ENCODE data around the gene ATP11A. TPM values are rescaled to one million over a fixed set of nuclear protein-coding genes. Genes with fewer than 3 reads are reported as not detected.

Gene ATP11A
- total and polyA plus RNA-seq, 2 experiments from 2014 or later = 4.9 to 5.0 TPM

DNA sequence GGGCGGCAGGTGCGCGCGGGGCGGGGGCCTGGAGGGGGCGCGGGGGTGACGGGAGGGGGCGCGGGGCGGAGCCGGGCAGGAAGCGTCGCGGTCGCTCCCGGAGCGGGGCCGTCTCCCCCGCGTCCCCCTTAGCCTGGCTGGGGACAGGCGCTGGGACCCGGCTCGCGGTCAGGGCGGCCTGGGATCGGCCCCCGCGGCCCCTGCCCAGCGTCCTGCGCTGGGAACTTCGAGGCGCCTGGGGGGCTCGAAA lies 204.5 kb downstream of the ATP11A start:
- H3K79me2 ChIP-seq (ENCODE audit: insufficient read depth) = no peaks in the 10 kb centered on the region
- no peaks in the 10 kb centered on the region for H3K4me1 ChIP-seq (ENCODE audit: insufficient read depth)
- no peak overlapping the region for H3K4me3 ChIP-seq
- H3K36me3 ChIP-seq (ENCODE audit: low read depth) = no peaks in the 10 kb centered on the region
- TF ChIP-seq EZH2phosphoT487 (IDR thresholded peaks at IDR 0.05; ENCODE audit: insufficient read depth, low read depth) = no peak
- TF ChIP-seq EZH2 (IDR thresholded peaks at IDR 0.05; ENCODE audit: insufficient read depth, poor library complexity, severe bottlenecking) = no peak
- H2AFZ ChIP-seq = no peak overlapping the region
- in situ Hi-C loops (cut with MboI) = no loop called here
- H3K9me3 ChIP-seq (ENCODE audit: low read depth) = no peaks in the 10 kb centered on the region
- H3K27me3 ChIP-seq (replicated peaks; ENCODE audit: insufficient read depth) = peaks cover 49% of the 10 kb centered on the region
- 0% methylated on average over 2 to 9 of the region's 34 CpGs for WGBS, 2 experiments (ENCODE audit: low coverage in 1 of 2, low lambda C conversion rate in 2 of 2, missing lambda C conversion rate in 2 of 2)
- H3K9ac ChIP-seq = no peak overlapping the region
- H3K27ac ChIP-seq = no peak overlapping the region
- no peaks in the 10 kb centered on the region for H3F3A ChIP-seq (ENCODE audit: insufficient read depth)
- no peak for DNase-seq
- no peak overlapping the region for H3K4me2 ChIP-seq (ENCODE audit: unreplicated experiment)
- no peaks in the 10 kb centered on the region for H3K9me2 ChIP-seq (ENCODE audit: insufficient read depth)
- no peaks in the 10 kb centered on the region for H4K20me1 ChIP-seq (ENCODE audit: insufficient read depth)

DNA sequence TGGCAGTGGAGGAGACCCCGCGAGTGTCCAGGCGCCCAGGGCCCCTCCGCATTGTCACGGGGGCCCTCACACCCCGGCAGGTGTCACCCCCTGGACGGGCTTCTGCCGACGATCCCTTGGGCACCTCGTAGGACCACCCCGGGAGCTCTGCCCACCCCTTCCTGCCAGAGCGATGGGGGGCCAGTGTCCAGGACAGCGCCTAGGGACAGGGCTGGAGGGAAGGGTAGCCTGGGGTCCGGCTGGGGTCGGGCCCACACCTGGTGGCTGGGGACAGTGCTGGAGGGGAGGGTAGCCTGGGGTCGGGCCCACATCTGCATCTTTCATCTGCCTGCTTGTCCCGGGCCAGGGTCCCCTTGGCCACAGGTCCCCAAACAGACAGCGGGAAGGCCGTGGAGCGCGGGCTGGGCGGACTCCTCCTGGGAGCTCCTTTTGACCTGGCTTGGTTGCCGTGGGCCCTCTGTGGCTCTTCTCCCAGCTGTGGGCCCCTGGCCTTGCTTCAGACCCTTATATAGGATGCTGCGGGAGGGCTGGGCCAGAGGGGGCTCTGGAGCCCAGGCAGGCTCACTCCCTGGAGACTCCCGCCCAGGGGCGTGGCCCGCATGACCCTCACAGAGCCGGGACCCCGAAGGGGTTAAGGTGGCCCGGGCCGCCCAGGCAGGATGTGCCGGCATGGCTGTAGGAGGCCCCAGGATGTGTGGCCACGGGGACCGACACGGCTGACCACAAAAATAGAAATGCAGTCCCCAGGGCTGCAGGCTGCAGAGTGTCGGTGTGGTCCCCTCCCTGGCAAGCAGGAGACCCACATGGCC lies 205.0 kb downstream of the ATP11A start:
- Histone ChIP-seq H4K20me1 (ENCODE audit: insufficient read depth) (no peaks in the 10 kb centered on the region), H2AFZ (no peak overlapping the region), H3K27ac (no peak overlapping the region), H3K9me3 (ENCODE audit: low read depth) (no peaks in the 10 kb centered on the region), H3K79me2 (ENCODE audit: insufficient read depth) (no peaks in the 10 kb centered on the region), H3K36me3 (ENCODE audit: low read depth) (no peaks in the 10 kb centered on the region), H3K27me3 (replicated peaks; ENCODE audit: insufficient read depth) (peaks cover 52% of the 10 kb centered on the region), H3K9ac (no peak overlapping the region), H3K9me2 (ENCODE audit: insufficient read depth) (no peaks in the 10 kb centered on the region), H3K4me1 (ENCODE audit: insufficient read depth) (no peaks in the 10 kb centered on the region), H3K4me2 (ENCODE audit: unreplicated experiment) (no peak overlapping the region), H3K4me3 (no peak overlapping the region), H3F3A (ENCODE audit: insufficient read depth) (no peaks in the 10 kb centered on the region)
- no peak for DNase-seq
- TF ChIP-seq EZH2phosphoT487 (IDR thresholded peaks at IDR 0.05; ENCODE audit: insufficient read depth, low read depth) = no peak
- TF ChIP-seq EZH2 (IDR thresholded peaks at IDR 0.05; ENCODE audit: insufficient read depth, poor library complexity, severe bottlenecking) = peak; percentile 82
- in situ Hi-C loops (cut with MboI) = no loop called here
- 17 to 18% methylated on average over 19 to 30 of the region's 36 CpGs for WGBS, 2 experiments (ENCODE audit: low coverage in 1 of 2, low lambda C conversion rate in 2 of 2, missing lambda C conversion rate in 2 of 2)

DNA sequence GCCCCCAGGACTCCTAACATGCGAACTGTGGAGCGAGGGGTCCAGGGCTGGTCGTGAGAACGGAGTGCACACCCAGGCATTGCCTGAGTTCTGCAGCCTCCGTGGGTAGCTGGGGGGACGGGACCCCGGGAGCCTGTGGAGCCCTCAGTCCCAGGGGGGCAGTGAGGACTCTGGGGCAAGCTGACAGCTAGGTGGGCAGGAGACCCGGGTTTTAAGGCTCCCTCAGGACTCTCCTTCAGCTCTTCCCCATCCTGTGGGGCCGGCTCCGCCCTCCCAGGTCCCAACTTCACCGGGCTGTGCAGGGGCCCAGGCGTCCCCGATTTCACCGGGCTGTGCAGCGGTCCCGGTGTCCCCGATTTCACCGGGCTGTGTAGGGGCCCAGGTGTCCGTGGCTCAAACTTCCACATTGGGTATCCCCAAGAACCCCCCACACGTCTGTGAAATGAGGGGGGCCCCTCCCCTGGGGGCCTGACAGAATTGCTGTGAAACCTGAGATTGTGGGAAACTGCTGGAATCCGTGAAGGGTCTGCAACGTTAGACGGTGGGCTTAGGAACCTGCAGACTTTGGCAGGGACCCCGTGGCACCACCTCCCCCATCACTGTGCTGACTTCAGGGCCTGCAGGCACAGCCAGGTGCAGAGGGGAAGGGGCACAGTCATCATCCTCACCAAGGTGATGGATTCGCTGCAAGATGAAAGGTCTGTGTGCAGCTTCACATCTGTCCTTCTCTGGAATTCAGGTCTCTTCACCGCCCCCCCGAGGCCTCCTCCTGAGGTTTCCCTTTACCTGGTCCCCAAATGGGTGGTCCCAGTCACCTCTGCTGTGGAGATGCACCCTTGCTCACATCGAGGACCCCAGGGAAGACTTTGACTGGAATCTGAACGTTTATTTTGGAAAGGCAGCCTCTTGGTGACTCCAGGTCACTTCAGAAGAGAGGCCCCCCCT lies 206.0 kb downstream of the ATP11A start:
- Histone ChIP-seq H3K9me2 (ENCODE audit: insufficient read depth) (no peaks in the 10 kb centered on the region), H3K27ac (no peak overlapping the region), H3K27me3 (replicated peaks; ENCODE audit: insufficient read depth) (peaks cover 56% of the 10 kb centered on the region), H3K4me1 (ENCODE audit: insufficient read depth) (no peaks in the 10 kb centered on the region), H3K4me2 (ENCODE audit: unreplicated experiment) (no peak overlapping the region), H3K9ac (no peak overlapping the region), H3F3A (ENCODE audit: insufficient read depth) (no peaks in the 10 kb centered on the region), H3K9me3 (ENCODE audit: low read depth) (no peaks in the 10 kb centered on the region), H4K20me1 (ENCODE audit: insufficient read depth) (no peaks in the 10 kb centered on the region), H3K4me3 (no peak overlapping the region), H3K36me3 (ENCODE audit: low read depth) (no peaks in the 10 kb centered on the region), H3K79me2 (ENCODE audit: insufficient read depth) (no peaks in the 10 kb centered on the region), H2AFZ (no peak overlapping the region)
- DNase-seq = no peak
- TF ChIP-seq EZH2 (IDR thresholded peaks at IDR 0.05; ENCODE audit: insufficient read depth, poor library complexity, severe bottlenecking) = no peak
- TF ChIP-seq EZH2phosphoT487 (IDR thresholded peaks at IDR 0.05; ENCODE audit: insufficient read depth, low read depth) = no peak
- WGBS, 2 experiments (ENCODE audit: low coverage in 1 of 2, low lambda C conversion rate in 2 of 2, missing lambda C conversion rate in 2 of 2) = 33 to 38% methylated on average over 27 to 28 of the region's 29 CpGs
- in situ Hi-C loops (cut with MboI) = no loop called here

DNA sequence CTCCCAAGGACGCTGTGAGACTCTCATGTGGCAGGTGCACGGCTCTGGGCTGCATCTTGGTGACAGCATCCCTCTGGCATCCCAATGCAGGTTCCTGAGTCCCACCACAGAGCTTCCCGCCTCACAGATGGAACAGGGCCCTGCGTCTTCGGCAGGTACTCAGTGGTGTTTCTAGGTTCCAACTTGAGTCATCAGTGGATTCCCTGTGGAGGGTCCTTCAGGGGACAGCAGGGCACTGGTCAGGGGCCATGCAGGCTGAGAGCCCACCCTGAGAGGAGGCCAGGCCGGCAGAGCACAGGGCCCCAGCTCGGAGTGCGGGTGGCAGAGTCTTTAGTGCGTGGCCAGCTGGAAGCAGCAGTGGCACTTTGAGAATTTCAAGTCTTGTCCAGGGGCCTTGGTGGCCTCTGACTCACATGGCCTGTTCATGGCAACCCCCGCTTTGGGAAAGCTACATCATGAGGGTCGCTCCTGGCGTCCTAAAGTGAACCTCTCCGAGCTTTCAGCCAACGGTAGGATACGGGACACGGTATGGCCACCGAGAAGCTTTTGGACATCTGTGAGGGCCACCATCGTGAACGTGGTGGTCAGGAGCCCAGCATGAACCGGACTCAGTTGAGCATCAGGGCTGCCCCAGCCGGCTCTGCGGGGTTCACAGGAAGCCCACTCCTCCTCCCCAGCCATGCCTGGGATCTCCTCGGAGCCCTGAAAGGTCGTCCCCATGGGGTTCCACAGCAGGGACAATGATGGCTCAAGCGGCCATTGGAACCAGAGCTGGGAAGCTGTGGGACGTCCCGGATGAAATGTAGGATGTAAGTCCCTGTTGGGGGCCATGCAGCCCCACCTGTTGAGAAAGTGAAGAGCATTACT lies 207.1 kb downstream of the ATP11A start:
- Histone ChIP-seq H3K79me2 (ENCODE audit: insufficient read depth) (no peaks in the 10 kb centered on the region), H3K9ac (no peak overlapping the region), H3K4me2 (ENCODE audit: unreplicated experiment) (no peak overlapping the region), H3K9me2 (ENCODE audit: insufficient read depth) (no peaks in the 10 kb centered on the region), H3K36me3 (ENCODE audit: low read depth) (no peaks in the 10 kb centered on the region), H2AFZ (no peak overlapping the region), H3K9me3 (ENCODE audit: low read depth) (no peaks in the 10 kb centered on the region), H3K4me3 (no peak overlapping the region), H3K27ac (no peak overlapping the region), H3K4me1 (ENCODE audit: insufficient read depth) (no peaks in the 10 kb centered on the region), H3F3A (ENCODE audit: insufficient read depth) (no peaks in the 10 kb centered on the region), H3K27me3 (replicated peaks; ENCODE audit: insufficient read depth) (peaks cover 62% of the 10 kb centered on the region), H4K20me1 (ENCODE audit: insufficient read depth) (no peaks in the 10 kb centered on the region)
- TF ChIP-seq EZH2 (IDR thresholded peaks at IDR 0.05; ENCODE audit: insufficient read depth, poor library complexity, severe bottlenecking) = no peak
- no peak for TF ChIP-seq EZH2phosphoT487 (IDR thresholded peaks at IDR 0.05; ENCODE audit: insufficient read depth, low read depth)
- in situ Hi-C loops (cut with MboI) = no loop called here
- no peak for DNase-seq
- 66 to 68% methylated on average over 26 to 27 of the region's 27 CpGs for WGBS, 2 experiments (ENCODE audit: low coverage in 1 of 2, low lambda C conversion rate in 2 of 2, missing lambda C conversion rate in 2 of 2)
